Effector memory CD4-positive, alpha-beta T cell (primary cell): Measurements from ENCODE around the gene MYDGF.
"Not testable (repeated sequence)": the region's sequence is repeated elsewhere in the genome, so short reads cannot be mapped to it uniquely, and the experiment has no call there.

Experiments used
- DNase-seq, 3 donors: peaks; one replicate each; pipeline ENCODE4 v3.0.0-alpha.2; 2020
- H3K27ac ChIP-seq: 2 replicates; pipeline ENCODE4 v1.7.0; 2013; ENCODE audit warnings: mild to moderate bottlenecking, low read length, moderate library complexity; ENCODE audit not compliant: insufficient read depth, poor library complexity, severe bottlenecking
- H3K27me3 ChIP-seq: replicated peaks from 2 replicates; pipeline ENCODE4 v1.7.0; 2013; ENCODE audit warnings: mild to moderate bottlenecking, low read length; ENCODE audit not compliant: insufficient read depth, control insufficient read depth, poor library complexity, severe bottlenecking
- H3K36me3 ChIP-seq: 2 replicates; pipeline ENCODE4 v1.7.0; 2013; ENCODE audit warnings: mild to moderate bottlenecking, low read length, moderate library complexity; ENCODE audit not compliant: control insufficient read depth, insufficient read depth
- H3K4me1 ChIP-seq: 2 replicates; pipeline ENCODE4 v1.7.0; 2013; ENCODE audit warnings: low read length, mild to moderate bottlenecking; ENCODE audit not compliant: control insufficient read depth, insufficient read depth, poor library complexity, severe bottlenecking
- H3K4me3 ChIP-seq: 2 replicates; pipeline ENCODE4 v1.7.0; 2013; ENCODE audit warnings: low read length, low read depth, mild to moderate bottlenecking; ENCODE audit not compliant: insufficient read depth, poor library complexity, severe bottlenecking
- H3K9me3 ChIP-seq: 2 replicates; pipeline ENCODE4 v1.7.0; 2013; ENCODE audit warnings: mild to moderate bottlenecking, low read length, moderate library complexity; ENCODE audit not compliant: control insufficient read depth
- total RNA-seq, 3 donors: gene quantifications; one replicate each; lab custom pipeline; 2026; lab: John Stamatoyannopoulos, UW

The MYDGF gene
- 22.1 to 30.6 (median 24.1) reads per million in 3 donors for total RNA-seq

GRCh38 chr19:4669723-4670480 lies at the start of gene MYDGF:
TSS of gene MYDGF (minus strand) at chr19:4670342. CDS start at chr19:4670334, 8 bp downstream.
- peak within 1 kb of the TSS; percentile 89 for H3K4me3 ChIP-seq
- H3K4me1 ChIP-seq, result peaks cover 13% of the 10 kb centered on the region
- no peaks in the 10 kb centered on the region for H3K9me3 ChIP-seq
- H3K27me3 ChIP-seq, result no peaks in the 10 kb centered on the region
- peaks cover 22% of the 10 kb centered on the region for H3K36me3 ChIP-seq
- H3K27ac ChIP-seq, result peak within 1 kb of the TSS; percentile 82
- peak; percentile 86 to 89 (median 88) for DNase-seq

- H3K4me3 ChIP-seq, result no peak overlapping the region
- no peak for DNase-seq
- H3K4me1 ChIP-seq, result peaks cover 14% of the 10 kb centered on the region
- no peaks in the 10 kb centered on the region for H3K9me3 ChIP-seq
- peaks cover 61% of the 10 kb centered on the region for H3K36me3 ChIP-seq
- H3K27ac ChIP-seq, result no peak overlapping the region
- no peaks in the 10 kb centered on the region for H3K27me3 ChIP-seq
These were observed 49.3 kb upstream of the MYDGF start for GRCh38 chr19:4719499-4719866.

- no peak overlapping the region for H3K27ac ChIP-seq
- peaks cover 73% of the 10 kb centered on the region for H3K36me3 ChIP-seq
- H3K4me3 ChIP-seq, result no peak overlapping the region
- H3K27me3 ChIP-seq, result no peaks in the 10 kb centered on the region
- H3K9me3 ChIP-seq, result no peaks in the 10 kb centered on the region
- H3K4me1 ChIP-seq, result peaks cover 14% of the 10 kb centered on the region
- DNase-seq, result no peak
These were observed 48.0 kb upstream of the MYDGF start for GRCh38 chr19:4717966-4718701.

- no peak overlapping the region for H3K27ac ChIP-seq
- H3K4me3 ChIP-seq, result no peak overlapping the region
These were observed 47.2 kb upstream of the MYDGF start for GRCh38 chr19:4717191-4717965.

GRCh38 chr19:4715529-4716221 lies 45.5 kb upstream of the MYDGF start:
- H3K36me3 ChIP-seq, result peaks cover 87% of the 10 kb centered on the region
- H3K4me3 ChIP-seq, result no peak overlapping the region
- no peaks in the 10 kb centered on the region for H3K4me1 ChIP-seq
- no peak overlapping the region for H3K27ac ChIP-seq
- no peak for DNase-seq
- no peaks in the 10 kb centered on the region for H3K27me3 ChIP-seq
- H3K9me3 ChIP-seq, result no peaks in the 10 kb centered on the region

More at GRCh38 chr19:4717191-4717965, 47.2 kb upstream of the MYDGF start:
- H3K4me1 ChIP-seq, result peaks cover 6% of the 10 kb centered on the region
- H3K27me3 ChIP-seq, result no peaks in the 10 kb centered on the region
- H3K36me3 ChIP-seq, result peaks cover 80% of the 10 kb centered on the region
- no peaks in the 10 kb centered on the region for H3K9me3 ChIP-seq
- DNase-seq, result no peak

GRCh38 chr19:4715178-4715528 lies 45.0 kb upstream of the MYDGF start:
- not testable (repeated sequence) for DNase-seq, H3K27ac ChIP-seq, H3K4me1 ChIP-seq, H3K27me3 ChIP-seq, H3K4me3 ChIP-seq, H3K9me3 ChIP-seq
- peaks cover 87% of the 10 kb centered on the region for H3K36me3 ChIP-seq

GRCh38 chr19:4714016-4714415 lies 43.9 kb upstream of the MYDGF start:
- Histone ChIP-seq H3K4me1 (no peaks in the 10 kb centered on the region), H3K27ac (no peak overlapping the region), H3K27me3 (no peaks in the 10 kb centered on the region), H3K9me3 (no peaks in the 10 kb centered on the region), H3K36me3 (peaks cover 83% of the 10 kb centered on the region), H3K4me3 (no peak overlapping the region)
- no peak for DNase-seq

GRCh38 chr19:4713384-4713951 lies 43.3 kb upstream of the MYDGF start:
- H3K36me3 ChIP-seq, result peaks cover 78% of the 10 kb centered on the region
- no peaks in the 10 kb centered on the region for H3K27me3 ChIP-seq
- DNase-seq, result no peak
- H3K27ac ChIP-seq, result no peak overlapping the region
- no peaks in the 10 kb centered on the region for H3K4me1 ChIP-seq
- H3K4me3 ChIP-seq, result no peak overlapping the region
- H3K9me3 ChIP-seq, result no peaks in the 10 kb centered on the region

- DNase-seq, result no peak
- Histone ChIP-seq H3K27me3 (no peaks in the 10 kb centered on the region), H3K4me3 (no peak overlapping the region), H3K4me1 (no peaks in the 10 kb centered on the region), H3K9me3 (no peaks in the 10 kb centered on the region), H3K36me3 (peaks cover 71% of the 10 kb centered on the region), H3K27ac (no peak overlapping the region)
These were observed 42.6 kb upstream of the MYDGF start for GRCh38 chr19:4712771-4713170.
